GM18909 (cell line): ENCODE measurements around the gene VSTM2B.
A peak's percentile ranks its signal among the peaks of the same experiment; 100 is the strongest.

Experiments used
- ATAC-seq: cut with Tn5 transposase; IDR thresholded peaks from one replicate; pipeline ENCODE4 v1.9.1; 2021; ENCODE audit warnings: mild to moderate bottlenecking; ENCODE audit not compliant: unreplicated experiment, poor library complexity

The VSTM2B gene

DNA sequence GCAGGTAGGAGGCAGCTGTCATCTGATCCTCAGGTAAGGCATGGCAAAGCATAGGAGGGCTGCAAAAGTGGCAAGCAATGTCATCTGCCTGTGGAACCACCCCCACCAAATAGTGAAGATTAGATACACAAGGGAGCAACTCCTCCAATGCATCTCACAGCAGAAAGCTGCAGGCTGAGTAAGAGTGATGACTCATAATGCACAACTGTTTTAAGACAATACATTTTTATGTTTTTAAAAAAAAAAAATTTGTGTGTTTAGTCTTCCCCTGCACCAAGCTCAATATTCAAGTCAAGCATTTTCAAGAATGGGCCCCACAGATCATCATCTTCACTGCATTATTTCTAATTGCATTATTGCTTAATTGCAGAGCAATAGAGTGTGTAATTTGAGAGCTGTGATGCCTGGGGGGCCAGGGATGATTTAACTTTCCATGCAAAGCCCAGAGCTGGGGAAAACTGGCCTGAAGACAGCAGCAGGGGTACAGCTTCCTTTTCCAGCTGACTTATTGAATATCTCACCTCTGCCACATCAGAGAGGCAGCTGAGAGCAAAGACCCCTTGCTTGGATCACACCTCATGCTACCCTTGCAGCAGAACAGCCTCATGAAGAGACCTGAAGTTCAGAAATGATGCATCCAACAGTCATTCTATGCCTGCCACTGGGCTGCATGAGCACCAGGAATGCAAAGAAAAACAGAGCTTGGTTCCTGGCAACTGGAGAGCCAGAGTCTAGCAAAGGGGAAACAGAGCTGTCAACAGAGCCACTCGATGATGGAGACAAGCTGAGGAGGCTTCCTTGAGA, 57.6 kb downstream of the VSTM2B start:
- ATAC-seq, result no peak

DNA sequence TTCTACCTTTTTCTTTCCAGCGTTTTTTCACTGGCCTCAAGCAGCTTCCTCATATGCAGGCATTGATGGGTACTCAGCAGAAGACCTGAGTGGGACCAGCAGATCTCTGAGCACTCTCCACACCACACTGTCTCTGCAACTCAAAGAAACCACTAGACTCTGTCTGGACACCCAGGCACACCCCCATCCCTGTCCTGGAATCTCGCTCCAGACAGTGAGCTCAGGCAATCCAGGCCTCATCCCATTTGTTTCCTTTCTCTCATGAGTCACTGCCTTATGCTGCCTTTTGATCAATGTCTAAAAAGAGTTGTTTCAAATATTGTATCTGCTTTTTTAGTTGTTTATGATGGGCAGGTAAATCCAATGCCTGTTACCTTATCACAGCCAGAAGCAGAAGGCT, 60.6 kb downstream of the VSTM2B start:
- ATAC-seq, result no peak

DNA sequence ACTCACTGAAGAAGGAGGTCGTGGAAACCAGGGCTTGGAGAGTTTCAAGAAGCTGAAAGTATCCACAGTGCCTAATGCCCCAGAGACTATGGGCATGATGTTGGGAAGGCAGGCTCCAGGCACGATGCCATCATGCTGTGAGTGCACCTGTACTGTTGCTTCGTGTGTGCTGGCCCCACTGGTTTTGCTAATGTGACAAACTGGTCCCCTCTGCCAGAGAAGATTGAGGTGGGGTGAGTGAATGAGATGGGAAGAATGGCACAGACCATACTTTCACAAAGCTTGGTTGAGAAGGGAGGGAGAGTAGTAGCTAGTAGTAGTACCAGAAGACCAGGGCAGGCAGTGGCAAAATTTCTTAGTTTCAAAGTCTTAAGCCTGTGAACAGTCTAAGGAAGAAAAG, 61.3 kb downstream of the VSTM2B start:
- ATAC-seq, result no peak

DNA sequence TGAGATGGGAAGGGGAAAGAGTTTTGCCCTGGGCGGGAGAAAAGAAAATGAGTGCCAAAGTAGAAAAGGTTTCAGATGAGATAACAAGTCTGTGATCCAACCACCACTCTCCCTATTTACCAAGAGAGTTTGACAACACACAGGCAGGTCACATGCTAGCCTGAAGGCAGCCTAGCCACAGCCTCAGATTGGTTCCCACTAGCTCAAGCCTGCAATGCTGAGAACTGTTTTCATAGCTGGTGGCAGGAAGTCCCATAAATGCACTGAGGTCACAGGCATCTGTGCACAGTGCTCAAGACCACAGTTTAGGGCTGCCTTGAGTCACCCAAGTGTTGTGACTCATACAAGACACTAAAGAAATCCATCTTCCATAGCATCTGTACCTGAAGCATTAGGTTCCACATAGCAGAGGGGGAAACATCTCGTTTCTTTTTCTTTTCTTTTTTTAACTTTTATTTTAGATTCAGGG, 61.8 kb downstream of the VSTM2B start:
- ATAC-seq, result peak; percentile 77

DNA sequence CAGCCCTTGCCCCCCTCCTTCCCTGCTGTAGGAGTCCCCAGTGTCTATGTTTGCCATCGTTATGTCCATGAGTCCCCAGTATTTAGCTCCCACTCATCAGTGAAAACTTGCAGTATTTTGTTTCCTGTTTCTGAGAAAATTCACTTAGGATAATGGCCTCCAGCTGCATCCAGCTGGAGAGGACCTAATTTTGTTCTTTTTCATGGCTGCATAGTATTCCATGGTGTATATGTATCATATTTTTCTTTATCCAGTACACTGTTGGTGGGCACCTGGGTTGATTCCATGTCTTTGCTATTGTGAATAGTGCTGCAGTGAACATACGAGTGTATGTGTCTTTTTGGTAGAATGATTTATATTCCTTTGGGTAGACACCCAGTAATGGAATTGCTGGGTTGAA, 62.3 kb downstream of the VSTM2B start:
- ATAC-seq, result no peak

DNA sequence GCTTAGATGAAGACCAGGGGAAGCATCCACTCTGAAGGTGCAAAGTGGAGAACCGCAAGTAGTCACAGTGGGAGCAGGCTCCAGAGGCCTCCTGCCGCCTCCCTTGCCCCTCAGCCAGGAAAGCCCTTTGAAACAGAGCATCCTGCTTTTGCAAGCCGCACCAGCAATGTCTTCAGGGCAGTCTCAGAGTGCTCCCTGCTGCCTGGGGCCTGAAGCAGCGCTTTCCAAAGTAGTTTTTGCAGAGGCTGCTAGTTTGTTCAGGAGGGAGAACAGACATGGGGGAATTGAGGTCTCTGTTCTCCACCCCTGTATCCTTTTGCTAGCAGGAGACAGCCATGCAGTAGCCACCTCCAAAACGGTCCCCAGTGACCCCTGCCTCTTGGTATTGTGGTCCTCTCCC, 64.5 kb downstream of the VSTM2B start:
- ATAC-seq, result no peak

DNA sequence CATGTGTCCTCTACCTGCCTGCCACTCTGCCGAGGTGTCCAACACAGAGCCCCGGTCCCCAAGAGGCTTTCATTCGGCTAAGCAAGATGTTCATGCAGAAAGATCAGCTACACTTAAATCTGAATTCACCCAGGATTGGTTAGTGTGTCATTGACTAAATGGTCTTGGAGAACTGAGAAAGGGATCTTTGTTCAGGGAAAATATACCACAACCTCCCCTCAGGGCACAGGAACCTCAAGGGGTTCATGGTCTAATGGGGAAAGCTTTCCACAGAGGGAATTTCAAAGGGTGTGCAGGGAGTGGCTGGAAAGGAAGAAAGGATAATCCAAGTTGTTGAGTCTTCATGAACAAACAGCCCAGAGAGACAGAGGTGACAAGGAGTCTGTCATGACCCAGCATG, 65.9 kb downstream of the VSTM2B start:
- no peak for ATAC-seq

DNA sequence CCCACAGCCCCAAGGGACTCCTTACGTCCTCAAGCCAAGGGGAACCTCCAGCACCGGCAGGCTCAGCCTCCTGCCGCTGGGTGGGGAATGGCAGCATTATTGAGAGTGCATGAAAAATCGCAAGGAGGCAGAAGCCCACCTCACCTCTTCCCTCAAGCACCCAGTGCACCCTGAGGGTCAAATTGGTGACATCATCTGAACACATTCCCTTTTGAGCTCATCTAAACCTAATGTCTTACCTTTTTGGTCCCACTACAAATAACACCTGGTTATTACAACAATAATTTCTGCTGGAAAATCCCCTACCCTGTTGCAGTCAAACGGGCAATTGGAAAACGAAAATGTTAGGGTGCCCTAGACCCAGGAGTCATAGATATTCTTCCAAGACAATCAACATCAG, 68.1 kb downstream of the VSTM2B start:
- no peak for ATAC-seq

DNA sequence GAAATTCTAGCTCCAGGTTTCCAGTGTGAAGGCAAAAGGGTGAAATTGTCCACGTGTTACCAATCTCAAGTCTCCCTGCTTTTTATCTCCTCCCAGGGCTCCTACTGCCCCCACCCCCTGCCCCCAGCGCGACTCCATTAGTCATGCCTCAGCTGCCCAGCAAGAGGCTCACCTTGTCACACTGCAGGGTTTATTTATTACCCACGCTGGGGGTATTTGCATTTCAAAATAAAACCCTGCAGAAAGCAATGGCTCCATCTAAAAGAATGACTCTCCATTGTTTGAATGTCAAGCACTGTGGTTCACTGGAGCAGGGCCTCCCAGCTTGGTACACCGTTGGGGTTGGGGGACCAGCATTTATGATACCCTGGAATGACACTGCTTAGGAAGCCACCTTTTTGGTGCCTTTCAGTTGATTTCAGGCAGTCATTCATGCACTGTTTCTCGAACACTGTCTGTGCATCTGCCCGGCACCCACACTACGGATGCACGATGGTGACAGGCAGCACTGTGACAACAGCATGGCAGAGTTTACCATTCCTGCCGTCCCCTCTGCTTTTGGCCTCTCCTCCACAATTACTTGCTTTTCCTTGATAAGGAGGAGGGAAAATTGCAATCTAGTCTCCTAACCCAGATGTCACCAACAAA, 70.4 kb downstream of the VSTM2B start:
- ATAC-seq, result no peak

DNA sequence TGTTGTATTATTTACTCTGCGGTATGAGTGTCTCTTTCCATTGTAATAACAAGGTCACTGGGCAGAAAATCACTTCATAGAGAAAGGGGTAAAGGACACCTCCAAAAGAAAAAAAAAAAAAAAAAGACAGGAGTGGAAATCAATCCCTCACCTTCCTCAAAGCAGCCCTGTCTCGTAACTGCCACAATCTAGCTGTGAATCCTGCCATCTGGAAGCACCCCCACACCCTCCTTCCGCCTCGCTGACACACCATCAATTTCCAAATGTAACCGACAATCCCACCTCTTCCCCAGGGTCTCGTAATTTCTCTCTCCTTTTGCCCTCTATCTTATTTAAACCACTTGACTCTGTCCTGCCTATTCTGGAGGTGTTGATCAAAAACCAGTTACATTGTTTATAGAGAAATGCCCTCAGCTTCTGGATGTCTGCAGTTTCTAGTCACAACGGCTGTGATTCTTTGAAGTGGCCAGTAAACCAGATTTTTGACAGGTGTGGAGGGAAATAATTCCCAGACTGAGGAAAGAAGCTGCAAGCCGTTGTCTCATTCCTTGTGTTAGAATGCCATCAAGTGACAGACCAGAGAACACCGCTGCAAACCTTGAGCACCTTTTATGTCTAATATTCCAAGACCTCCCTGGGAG, 71.2 kb downstream of the VSTM2B start:
- ATAC-seq, result no peak

DNA sequence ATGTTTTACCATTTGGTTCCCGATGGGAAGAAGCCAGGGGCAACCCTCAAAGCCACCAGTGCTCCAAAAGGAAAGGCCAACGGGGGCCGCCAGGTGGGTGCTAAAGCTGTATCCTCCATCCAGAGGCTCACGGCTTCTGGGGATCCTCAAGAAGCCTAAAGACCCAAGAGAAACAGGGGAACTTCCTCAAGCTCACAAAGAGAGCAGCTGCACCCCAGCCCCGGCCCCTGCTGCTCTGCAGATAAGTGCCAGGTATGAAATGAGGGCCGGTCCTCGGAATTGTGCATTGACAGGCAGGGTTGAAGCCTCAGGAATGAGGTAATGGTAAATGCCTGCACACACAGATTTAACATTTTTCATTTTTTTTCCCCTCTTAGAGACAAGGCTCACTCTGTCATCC, 72.2 kb downstream of the VSTM2B start:
- no peak for ATAC-seq

DNA sequence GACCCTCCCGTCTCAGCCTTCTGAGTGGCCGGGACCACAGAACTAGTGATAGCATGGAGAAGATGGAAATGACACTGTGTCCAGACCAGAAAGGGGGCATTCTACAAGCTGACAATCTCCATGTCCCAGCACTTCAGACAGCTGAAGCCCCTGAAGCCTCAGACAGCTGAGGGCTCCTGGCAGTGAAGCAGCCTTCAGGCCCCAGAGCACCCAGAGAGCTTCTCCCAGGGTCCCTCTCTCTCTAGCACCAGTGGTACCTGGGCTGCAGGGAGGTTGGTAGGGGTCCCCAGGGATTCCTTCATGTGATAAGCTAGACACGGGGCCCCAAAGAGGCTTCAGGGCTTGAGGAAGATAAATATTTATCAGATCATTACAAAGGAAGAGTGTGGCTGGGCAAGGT, 72.7 kb downstream of the VSTM2B start:
- ATAC-seq, result no peak

DNA sequence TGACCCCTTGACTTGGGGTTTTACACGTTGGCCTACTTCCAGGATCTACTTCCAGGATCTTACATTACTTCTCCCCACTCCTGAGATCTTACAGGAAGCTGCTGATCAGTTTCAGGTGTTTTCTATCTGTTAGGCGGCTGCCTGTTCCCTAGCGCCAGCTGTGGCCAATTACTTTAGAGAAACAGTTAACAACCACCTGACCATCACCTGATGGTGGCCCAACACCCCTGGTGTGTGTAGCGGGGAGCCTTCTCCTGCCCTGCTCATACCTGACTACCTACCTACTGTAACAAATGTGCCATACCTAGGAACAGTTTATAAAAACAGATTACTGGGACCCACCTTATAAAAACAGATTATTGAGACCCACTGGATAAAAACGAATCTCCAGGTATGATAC, 77.5 kb downstream of the VSTM2B start:
- no peak for ATAC-seq

DNA sequence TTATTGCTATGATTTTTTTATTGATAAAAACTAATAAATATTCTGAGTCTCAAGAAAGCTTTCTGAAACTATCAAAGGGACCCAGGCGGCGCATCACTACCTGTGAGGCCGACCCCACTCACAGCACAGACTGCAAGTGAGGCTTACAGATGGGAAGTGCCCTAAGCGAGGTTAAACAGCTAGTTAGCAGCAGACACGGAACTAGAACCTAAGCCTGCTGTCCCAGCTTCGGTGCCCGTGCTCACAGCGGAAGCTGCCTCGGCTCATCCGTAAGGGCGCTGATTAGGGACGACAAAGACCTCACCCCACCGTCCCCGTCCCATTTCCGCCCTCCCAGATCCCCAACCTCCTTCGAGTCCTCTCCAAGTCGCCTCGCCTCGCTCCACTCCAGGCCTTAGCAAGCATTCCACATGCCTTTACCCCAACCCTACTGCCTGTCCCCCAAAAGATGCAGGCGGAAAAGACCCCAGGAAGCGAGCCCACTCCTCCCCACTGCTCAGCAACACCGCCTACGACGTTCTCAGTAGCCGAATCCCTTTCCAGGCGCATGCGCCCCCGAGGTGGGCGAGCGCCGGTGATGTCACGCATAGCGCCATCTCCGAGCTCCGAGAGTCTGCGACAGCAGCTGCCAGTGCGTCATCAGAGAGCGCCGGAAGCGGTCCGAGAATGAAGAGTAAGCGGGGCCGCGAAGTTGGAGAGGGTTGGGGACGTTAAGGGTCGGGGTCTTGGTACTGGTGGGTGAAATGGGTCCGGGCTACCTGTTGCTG, 80.0 kb downstream of the VSTM2B start, which contains the start of gene POP4:
Gene POP4 (plus strand): TSS at position 631 of the 767 bp plus-strand sequence. CDS start 36 bp downstream, at position 667.
- peak; percentile 74 for ATAC-seq

DNA sequence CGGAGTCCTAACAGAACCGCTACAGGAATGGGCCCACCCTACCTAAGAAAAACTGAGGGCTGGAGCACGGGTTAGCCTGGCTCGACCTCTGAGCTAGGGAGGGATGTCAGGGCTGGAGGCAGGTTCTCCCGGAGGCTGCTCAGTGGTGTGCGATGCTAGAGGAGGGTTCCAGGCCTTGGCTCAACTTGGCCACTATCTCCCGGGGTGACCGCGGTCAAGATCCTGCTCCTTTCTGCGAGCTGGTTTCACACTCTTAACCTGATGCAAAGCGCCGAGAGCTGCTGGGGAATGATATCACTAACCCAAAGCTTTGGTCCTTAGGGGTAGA, 80.6 kb downstream of the VSTM2B start:
- peak; percentile 18 for ATAC-seq

DNA sequence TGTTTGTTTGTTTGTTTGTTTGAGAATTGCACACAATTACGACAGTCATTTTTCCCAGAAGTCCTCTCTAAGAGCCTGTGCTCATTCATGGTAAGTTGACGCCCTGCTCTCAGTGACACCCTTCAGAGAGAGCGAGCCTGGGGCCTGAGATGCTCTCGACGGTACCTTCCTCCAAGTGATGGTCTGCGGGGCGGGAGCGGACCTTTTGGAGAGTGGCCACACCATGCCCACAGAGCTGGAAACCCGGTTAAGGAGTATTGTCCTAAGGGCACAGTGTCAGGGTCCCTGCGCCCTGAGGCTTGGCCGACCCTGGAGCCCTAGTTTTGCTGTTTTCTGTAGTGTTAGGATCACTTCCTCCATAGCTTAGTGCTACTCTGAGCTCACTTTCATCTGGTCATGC, 83.8 kb downstream of the VSTM2B start:
- ATAC-seq, result no peak

DNA sequence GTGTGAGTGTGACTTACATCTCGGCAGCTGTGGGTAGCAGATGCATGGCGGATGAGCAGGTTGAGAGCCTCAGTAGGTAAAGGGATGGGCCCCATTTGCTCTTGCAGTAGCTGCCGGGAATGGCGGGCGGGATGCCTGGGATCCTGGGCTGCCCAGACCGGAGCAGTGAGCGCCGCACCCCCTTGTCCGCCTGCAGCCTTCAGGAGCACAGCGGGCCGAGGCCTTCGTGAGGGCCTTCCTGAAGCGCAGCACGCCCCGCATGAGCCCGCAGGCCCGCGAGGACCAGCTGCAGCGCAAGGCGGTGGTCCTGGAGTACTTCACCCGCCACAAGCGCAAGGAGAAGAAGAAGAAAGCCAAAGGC, 84.4 kb downstream of the VSTM2B start:
- no peak for ATAC-seq

DNA sequence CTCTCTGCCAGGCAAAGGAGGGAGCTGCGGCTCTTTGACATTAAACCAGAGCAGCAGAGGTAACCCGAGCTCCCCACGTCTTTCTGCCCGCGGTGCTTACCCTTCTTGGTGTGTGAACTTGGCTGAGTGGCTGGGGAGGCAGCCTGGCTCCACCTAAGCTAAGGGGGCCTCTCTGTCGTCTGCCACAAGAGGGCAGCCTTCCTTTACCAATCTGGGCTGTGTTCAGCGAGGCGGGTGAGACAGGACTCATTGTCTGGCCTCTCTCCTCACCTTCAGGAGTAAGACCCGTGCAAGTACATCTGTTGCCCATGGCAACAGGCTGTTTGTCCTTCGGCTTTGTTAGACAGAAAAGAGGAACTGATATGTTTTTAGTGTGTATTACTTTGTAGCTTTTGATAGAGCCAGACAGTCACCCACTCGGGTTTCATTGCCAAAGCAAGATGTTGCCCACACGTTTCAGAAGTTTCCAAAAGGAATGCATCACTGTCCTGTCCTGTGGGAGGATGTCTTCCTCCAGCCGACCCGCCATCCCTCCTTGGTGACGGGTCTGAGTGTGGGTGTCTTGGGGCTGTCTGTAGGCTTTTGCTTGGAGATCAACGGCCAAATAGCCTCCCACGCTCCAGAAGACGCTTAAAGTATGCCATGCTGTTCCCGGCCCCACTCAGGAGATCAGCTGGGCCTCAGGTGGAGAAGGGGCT, 84.9 kb downstream of the VSTM2B start:
- ATAC-seq, result peak; percentile 77

DNA sequence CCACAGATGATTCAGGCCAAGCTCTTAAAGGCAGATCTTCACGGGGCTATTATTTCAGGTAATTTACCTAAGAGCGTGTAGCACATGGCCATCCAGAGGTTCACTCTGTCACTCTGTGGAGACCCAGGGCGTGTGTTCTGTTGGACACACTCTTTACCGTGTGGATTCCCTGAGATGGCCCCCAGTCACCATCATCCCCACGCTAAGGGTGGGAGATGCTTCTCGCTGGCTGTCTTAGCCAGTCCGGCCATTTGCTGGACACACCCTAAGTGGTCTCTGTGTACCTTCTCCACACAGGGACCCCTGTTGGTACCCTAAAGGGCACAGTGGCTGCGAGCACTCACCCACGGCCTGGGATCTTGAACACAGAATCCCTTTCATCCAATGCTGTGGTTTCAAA, 86.3 kb downstream of the VSTM2B start:
- no peak for ATAC-seq
